Pancreas (tissue), 10 donors: ENCODE results near the gene KLHL17. TPM values are rescaled to one million over a fixed set of nuclear protein-coding genes. Genes with fewer than 3 reads are reported as not detected.

Source experiments
- ATAC-seq, 4 donors: fragments of 200-7000 bp; cut with Tn5 transposase; one replicate each; pipeline versions ENCODE4 v1.8.0 to v1.9.1; 2020; ENCODE audit warnings: mild to moderate bottlenecking in 4 of 4, moderate library complexity in 4 of 4
- DNase-seq, 6 donors: peaks; one replicate each; pipeline ENCODE4 v3.0.0-alpha.2; 2020
- FAIRE-seq: peaks from 2 replicates; lab custom pipeline; 2012; peaks lifted over from hg19 to GRCh38; lab: Jason Lieb, UNC
- H3K27ac ChIP-seq, 4 donors: fragments of 200-600 bp; sonication (generic); 1 replicate in 3 of 4; 2 replicates in 1 of 4; pipeline versions ENCODE4 v1.5.0 to v1.8.0; 2020
- H3K27me3 ChIP-seq, 4 donors: fragments of 200-600 bp; one replicate each; pipeline ENCODE4 v1.8.0; 2021
- H3K36me3 ChIP-seq, 3 donors: fragments of 200-600 bp; sonication (generic) in 1 of 3; one replicate each; pipeline versions ENCODE4 v1.5.0 to v1.8.0; 2020 to 2021
- H3K4me1 ChIP-seq, 3 donors: fragments of 200-600 bp; one replicate each; pipeline ENCODE4 v1.8.0; 2021
- H3K4me3 ChIP-seq, 4 donors: fragments of 200-600 bp; sonication (generic) in 2 of 4; one replicate each; pipeline versions ENCODE4 v1.5.0 to v1.8.0; 2020 to 2021
- H3K9me3 ChIP-seq, 4 donors: fragments of 200-600 bp; one replicate each; pipeline ENCODE4 v1.8.0; 2021
- WGBS, 2 donors: extraction: QIAGEN DNeasy Blood & Tissue Kit; methylation state at CpG; one replicate each; pipeline ENCODE4 v1.1.7; 2013; 5-methylcytosine and 5-hydroxymethylcytosine counted together
- intact Hi-C, 3 donors: fragments of 100-400 bp; cut with DNase I; formaldehyde crosslinking; loops; one replicate each; pipeline versions ENCODE4 v1.11.1 to v1.14.2; 2022
- polyA plus RNA-seq, 2 donors: library from polyadenylated mRNA; stranded (reverse); fragments of 200-250 nt; gene quantifications; one replicate each; pipeline ENCODE4 v1.2.3, GENCODE V29; 2013
- total RNA-seq, 6 donors: library from RNA; stranded (reverse); fragmentation: NEBNext Ultra II Directional in 4 of 6; extraction: Animal tissue kit (Norgen Biotek cat#: 25700) in 4 of 6; gene quantifications; one replicate each; pipeline versions ENCODE4 v1.2.1 to v1.2.4, GENCODE V29; 2021 to 2023
- TF ChIP-seq, protein P1 (sequence below), 4 donors: fragments of 200-600 bp; sonication (generic) in 3 of 4; IDR thresholded peaks; one replicate each; pipeline versions ENCODE4 v1.5.0 to v1.8.0; 2021; ENCODE audit warnings: antibody characterized with exemption in 4 of 4
- donor health status: healthy with polysubstance abuse.
- donor health status: DM: no; HTN: no; CAD: no; lungs with moderate emphysema.
- donor health status: DM: no; HTN: no; CAD: no.
- donor health status: control.
- donor health status: control.
- donor health status: Bipolar disorder and iron deficiency.
- donor health status: DM: yes; HTN: yes; CAD: no.
- donor health status: DM: no; HTN: no; CAD: no.
- donor health status: DM: no; HTN: no; CAD: no.
- donor health status: DM: yes; HTN: yes; CAD: no.

Gene KLHL17
- total and polyA plus RNA-seq, 8 donors, result 3.1 to 24.1 (median 6.2) TPM

DNA sequence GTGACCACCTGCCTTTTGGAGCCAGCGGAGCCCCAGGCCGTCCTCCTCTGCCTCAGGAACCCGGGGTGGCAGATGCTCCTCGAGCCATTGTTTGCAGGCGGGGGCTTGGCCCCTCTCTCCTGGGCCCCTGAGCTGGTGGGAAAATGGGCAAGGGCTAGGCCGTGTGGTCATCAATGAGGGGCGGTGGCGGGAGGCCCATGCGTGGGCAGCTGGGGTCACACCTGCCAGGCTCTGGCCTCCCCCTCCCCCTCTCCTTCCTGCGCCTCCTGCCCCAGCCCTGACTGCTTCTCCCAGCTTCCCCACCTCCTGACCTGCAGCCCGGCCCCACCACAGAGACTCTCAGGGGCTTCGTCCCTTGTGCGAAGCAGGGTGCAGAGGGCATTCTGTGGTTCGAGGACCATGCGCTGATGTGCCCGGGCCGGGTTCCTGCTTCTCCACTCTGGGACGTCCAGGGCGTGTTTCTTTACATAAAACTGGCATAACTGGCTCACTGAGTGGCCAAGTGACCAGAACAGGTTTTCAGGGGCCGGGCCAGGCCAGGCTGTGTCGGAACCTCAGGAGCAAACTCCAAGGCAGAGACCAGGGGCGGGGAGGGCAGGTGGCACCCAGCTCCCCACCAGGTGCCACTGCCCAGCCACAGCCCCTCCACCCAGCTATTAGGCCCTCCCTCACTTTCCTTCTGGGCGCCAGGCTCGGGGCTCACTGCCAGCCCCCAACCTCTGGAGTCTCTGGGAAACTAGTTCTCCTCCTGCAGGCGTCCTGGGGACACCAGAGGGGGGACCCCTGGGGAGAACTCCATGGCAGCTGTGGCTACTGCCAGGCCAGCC is 27.4 kb upstream of the KLHL17 start:
- H3K27ac ChIP-seq, result no peak overlapping the region
- 37 to 43% methylated on average over 21 to 25 of the region's 25 CpGs for WGBS, 2 donors
- ATAC-seq, result peak in 3 of 4 donors; percentile 3 to 60 (median 48)

GRCh38 chr1:933603-933940 is 26.8 kb upstream of the KLHL17 start:
- peaks cover 0 to 7% (median 0%) of the 10 kb centered on the region in 3 donors for H3K4me1 ChIP-seq
- TF ChIP-seq, protein P1, sequence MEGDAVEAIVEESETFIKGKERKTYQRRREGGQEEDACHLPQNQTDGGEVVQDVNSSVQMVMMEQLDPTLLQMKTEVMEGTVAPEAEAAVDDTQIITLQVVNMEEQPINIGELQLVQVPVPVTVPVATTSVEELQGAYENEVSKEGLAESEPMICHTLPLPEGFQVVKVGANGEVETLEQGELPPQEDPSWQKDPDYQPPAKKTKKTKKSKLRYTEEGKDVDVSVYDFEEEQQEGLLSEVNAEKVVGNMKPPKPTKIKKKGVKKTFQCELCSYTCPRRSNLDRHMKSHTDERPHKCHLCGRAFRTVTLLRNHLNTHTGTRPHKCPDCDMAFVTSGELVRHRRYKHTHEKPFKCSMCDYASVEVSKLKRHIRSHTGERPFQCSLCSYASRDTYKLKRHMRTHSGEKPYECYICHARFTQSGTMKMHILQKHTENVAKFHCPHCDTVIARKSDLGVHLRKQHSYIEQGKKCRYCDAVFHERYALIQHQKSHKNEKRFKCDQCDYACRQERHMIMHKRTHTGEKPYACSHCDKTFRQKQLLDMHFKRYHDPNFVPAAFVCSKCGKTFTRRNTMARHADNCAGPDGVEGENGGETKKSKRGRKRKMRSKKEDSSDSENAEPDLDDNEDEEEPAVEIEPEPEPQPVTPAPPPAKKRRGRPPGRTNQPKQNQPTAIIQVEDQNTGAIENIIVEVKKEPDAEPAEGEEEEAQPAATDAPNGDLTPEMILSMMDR (IDR thresholded peaks at IDR 0.05), result no peak
- WGBS, 2 donors, result 16 to 33% methylated on average over 8 to 10 of the region's 10 CpGs
- H3K27me3 ChIP-seq, result peaks cover 0 to 8% (median 1%) of the 10 kb centered on the region in 4 donors
- FAIRE-seq (no peak), ATAC-seq (no peak), DNase-seq (no peak)
- H3K9me3 ChIP-seq, result no peaks in the 10 kb centered on the region
- no peak overlapping the region for H3K4me3 ChIP-seq
- intact Hi-C loops, result no loop called here
- H3K27ac ChIP-seq, result no peak overlapping the region
- no peaks in the 10 kb centered on the region for H3K36me3 ChIP-seq

More for the DNA sequence above, 27.4 kb upstream of the KLHL17 start:
- no peak for DNase-seq
- H3K4me1 ChIP-seq, result peaks cover 0 to 7% (median 0%) of the 10 kb centered on the region in 3 donors
- TF ChIP-seq, protein P1 (IDR thresholded peaks at IDR 0.05), result no peak
- no peak overlapping the region for H3K4me3 ChIP-seq
- no peaks in the 10 kb centered on the region for H3K36me3 ChIP-seq
- H3K27me3 ChIP-seq, result peaks cover 0 to 6% (median 0%) of the 10 kb centered on the region in 4 donors
- no peak for FAIRE-seq
- intact Hi-C loops, result no loop called here
- no peaks in the 10 kb centered on the region for H3K9me3 ChIP-seq

GRCh38 chr1:934991-935750 is 25.2 kb upstream of the KLHL17 start:
- H3K4me3 ChIP-seq, result no peak overlapping the region
- 7 to 9% methylated on average over 36 to 37 of the region's 37 CpGs for WGBS, 2 donors
- no peaks in the 10 kb centered on the region for H3K9me3 ChIP-seq
- H3K4me1 ChIP-seq, result peaks cover 0 to 12% (median 0%) of the 10 kb centered on the region in 3 donors
- ATAC-seq (no peak), DNase-seq (no peak), FAIRE-seq (no peak)
- TF ChIP-seq, protein P1 (IDR thresholded peaks at IDR 0.05), result no peak
- no peak overlapping the region for H3K27ac ChIP-seq
- intact Hi-C loops, result no loop called here
- H3K36me3 ChIP-seq, result no peaks in the 10 kb centered on the region
- H3K27me3 ChIP-seq, result peaks cover 0 to 9% (median 2%) of the 10 kb centered on the region in 4 donors

DNA sequence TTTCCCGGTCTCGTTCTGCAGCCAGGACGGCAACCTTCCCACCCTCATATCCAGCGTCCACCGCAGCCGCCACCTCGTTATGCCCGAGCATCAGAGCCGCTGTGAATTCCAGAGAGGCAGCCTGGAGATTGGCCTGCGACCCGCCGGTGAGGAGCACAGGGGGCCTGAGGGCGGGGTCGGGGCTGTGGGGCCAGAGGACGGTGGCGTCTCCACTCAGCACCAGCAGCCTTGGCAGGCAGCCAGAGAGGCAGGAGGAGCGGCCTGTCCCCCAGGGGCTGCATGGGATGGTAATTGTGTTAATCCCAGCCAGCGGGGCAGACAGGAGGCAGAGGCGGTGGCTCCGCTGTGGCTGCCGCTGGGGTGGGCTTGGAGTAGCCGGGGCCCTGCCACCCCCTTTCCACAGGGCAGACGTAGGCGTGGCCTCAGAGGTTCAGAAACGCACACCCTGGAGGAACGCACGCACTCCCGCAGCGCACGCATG is 24.6 kb upstream of the KLHL17 start:
- Histone ChIP-seq H3K4me1 (peaks cover 3 to 17% (median 4%) of the 10 kb centered on the region in 3 donors), H3K4me3 (no peak overlapping the region), H3K27ac (no peak overlapping the region), H3K36me3 (no peaks in the 10 kb centered on the region), H3K9me3 (no peaks in the 10 kb centered on the region), H3K27me3 (peaks cover 0 to 9% (median 2%) of the 10 kb centered on the region in 4 donors)
- peak in 2 of 6 donors; percentile 63 to 76 for DNase-seq
- intact Hi-C loops, result no loop called here
- WGBS, 2 donors, result 4 to 7% methylated on average over 28 to 30 of the region's 30 CpGs
- TF ChIP-seq, protein P1 (IDR thresholded peaks at IDR 0.05), result no peak
- ATAC-seq, result no peak
- no peak for FAIRE-seq
